Ishikawa (cell line): Measurements from ENCODE around the gene CD207.

Source experiments
- CEBPB ChIP-seq: IDR thresholded peaks from 2 replicates; pipeline ENCODE4 v1.6.1; 2012
- FOXM1 ChIP-seq: IDR thresholded peaks from 2 replicates; pipeline ENCODE4 v1.6.1; 2012; ENCODE audit warnings: low read depth, borderline replicate concordance
- NFIC ChIP-seq: IDR thresholded peaks from 2 replicates; pipeline ENCODE4 v1.6.1; 2012
- TAF1 ChIP-seq: IDR thresholded peaks from 2 replicates; pipeline ENCODE4 v1.6.1; 2012; ENCODE audit warnings: low read depth, mild to moderate bottlenecking
- TCF12 ChIP-seq: IDR thresholded peaks from 2 replicates; pipeline ENCODE4 v1.6.1; 2012; ENCODE audit warnings: low read depth
- YY1 ChIP-seq: IDR thresholded peaks from 2 replicates; pipeline ENCODE4 v1.6.1; 2012; ENCODE audit warnings: low read depth
- ZBTB7A ChIP-seq: IDR thresholded peaks from 2 replicates; pipeline ENCODE4 v1.6.1; 2012; ENCODE audit warnings: low read depth
- TF ChIP-seq, protein P1 (sequence below): IDR thresholded peaks from 2 replicates; pipeline ENCODE4 v1.6.1; 2012
- TF ChIP-seq, protein P2 (sequence below): IDR thresholded peaks from 2 replicates; pipeline ENCODE4 v1.6.1; 2012; ENCODE audit warnings: low read depth, mild to moderate bottlenecking

DNA sequence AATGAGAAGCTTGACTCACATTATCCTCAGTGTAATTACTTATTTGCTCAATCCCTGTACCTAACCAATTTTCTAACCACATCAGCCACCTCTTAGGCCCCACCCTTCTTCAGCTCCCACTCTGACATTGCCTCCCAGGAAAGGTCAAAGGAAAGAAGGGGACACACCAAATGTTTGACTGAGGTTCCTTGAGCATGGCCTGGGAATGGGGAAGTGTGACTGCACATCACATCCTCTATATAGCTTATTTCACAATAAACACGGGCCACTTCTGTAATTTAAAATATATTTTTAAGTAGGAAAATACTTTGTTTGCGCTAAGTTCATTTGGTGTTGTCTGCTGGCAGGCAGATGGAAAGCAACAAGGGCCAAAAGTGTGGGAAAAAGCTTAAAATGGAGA lies 42.2 kb downstream of the CD207 start:
- TF ChIP-seq, protein P1, sequence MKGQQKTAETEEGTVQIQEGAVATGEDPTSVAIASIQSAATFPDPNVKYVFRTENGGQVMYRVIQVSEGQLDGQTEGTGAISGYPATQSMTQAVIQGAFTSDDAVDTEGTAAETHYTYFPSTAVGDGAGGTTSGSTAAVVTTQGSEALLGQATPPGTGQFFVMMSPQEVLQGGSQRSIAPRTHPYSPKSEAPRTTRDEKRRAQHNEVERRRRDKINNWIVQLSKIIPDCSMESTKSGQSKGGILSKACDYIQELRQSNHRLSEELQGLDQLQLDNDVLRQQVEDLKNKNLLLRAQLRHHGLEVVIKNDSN: no peak
- TF ChIP-seq YY1: no peak
- no peak for TF ChIP-seq TCF12
- no peak for TF ChIP-seq ZBTB7A
- no peak for TF ChIP-seq CEBPB
- TF ChIP-seq TAF1: no peak
- no peak for TF ChIP-seq FOXM1
- TF ChIP-seq NFIC: no peak
- TF ChIP-seq, protein P2, sequence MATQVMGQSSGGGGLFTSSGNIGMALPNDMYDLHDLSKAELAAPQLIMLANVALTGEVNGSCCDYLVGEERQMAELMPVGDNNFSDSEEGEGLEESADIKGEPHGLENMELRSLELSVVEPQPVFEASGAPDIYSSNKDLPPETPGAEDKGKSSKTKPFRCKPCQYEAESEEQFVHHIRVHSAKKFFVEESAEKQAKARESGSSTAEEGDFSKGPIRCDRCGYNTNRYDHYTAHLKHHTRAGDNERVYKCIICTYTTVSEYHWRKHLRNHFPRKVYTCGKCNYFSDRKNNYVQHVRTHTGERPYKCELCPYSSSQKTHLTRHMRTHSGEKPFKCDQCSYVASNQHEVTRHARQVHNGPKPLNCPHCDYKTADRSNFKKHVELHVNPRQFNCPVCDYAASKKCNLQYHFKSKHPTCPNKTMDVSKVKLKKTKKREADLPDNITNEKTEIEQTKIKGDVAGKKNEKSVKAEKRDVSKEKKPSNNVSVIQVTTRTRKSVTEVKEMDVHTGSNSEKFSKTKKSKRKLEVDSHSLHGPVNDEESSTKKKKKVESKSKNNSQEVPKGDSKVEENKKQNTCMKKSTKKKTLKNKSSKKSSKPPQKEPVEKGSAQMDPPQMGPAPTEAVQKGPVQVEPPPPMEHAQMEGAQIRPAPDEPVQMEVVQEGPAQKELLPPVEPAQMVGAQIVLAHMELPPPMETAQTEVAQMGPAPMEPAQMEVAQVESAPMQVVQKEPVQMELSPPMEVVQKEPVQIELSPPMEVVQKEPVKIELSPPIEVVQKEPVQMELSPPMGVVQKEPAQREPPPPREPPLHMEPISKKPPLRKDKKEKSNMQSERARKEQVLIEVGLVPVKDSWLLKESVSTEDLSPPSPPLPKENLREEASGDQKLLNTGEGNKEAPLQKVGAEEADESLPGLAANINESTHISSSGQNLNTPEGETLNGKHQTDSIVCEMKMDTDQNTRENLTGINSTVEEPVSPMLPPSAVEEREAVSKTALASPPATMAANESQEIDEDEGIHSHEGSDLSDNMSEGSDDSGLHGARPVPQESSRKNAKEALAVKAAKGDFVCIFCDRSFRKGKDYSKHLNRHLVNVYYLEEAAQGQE: no peak
